IPS DF 6.9 (cell line): ENCODE measurements around the gene GDF11.

Experiments used
- DNase-seq: peaks from one replicate; pipeline ENCODE4 v3.0.0-alpha.2; 2013; ENCODE audit warnings: low read depth, low spot score
- H3K27ac ChIP-seq: one replicate; pipeline ENCODE4 v1.5.1; 2013; ENCODE audit warnings: low read length, control low read depth
- H3K27me3 ChIP-seq: 2 replicates; pipeline ENCODE4 v1.6.1; 2013; ENCODE audit warnings: mild to moderate bottlenecking, low read length; ENCODE audit not compliant: control insufficient read depth, insufficient read depth
- H3K36me3 ChIP-seq: 2 replicates; pipeline ENCODE4 v1.6.1; 2013; ENCODE audit warnings: low read length; ENCODE audit not compliant: control insufficient read depth, insufficient read depth
- H3K4me1 ChIP-seq: 2 replicates; pipeline ENCODE4 v1.6.1; 2013; ENCODE audit warnings: low read length; ENCODE audit not compliant: control insufficient read depth, insufficient read depth
- H3K4me3 ChIP-seq: 2 replicates; pipeline ENCODE4 v1.5.1; 2013; ENCODE audit warnings: mild to moderate bottlenecking, low read length
- H3K9me3 ChIP-seq: 2 replicates; pipeline ENCODE4 v1.6.1; 2013; ENCODE audit warnings: low read length, inconsistent platforms; ENCODE audit not compliant: control insufficient read depth, insufficient read depth
- WGBS: extraction: QIAGEN DNeasy Blood & Tissue Kit; methylation state at CpG from one replicate; pipeline ENCODE4 v1.1.7; 2013; ENCODE audit warnings: mixed read lengths, missing lambda C conversion rate; ENCODE audit not compliant: insufficient read length, insufficient coverage; 5-methylcytosine and 5-hydroxymethylcytosine counted together

Gene GDF11

GRCh38 chr12:55699471-55700055 is 43.4 kb upstream of the GDF11 start:
- Histone ChIP-seq H3K27ac (no peak overlapping the region), H3K27me3 (no peaks in the 10 kb centered on the region), H3K4me1 (no peaks in the 10 kb centered on the region), H3K36me3 (peaks cover 9% of the 10 kb centered on the region), H3K9me3 (no peaks in the 10 kb centered on the region), H3K4me3 (no peak overlapping the region)
- WGBS = no CpG with 5 or more reads among the region's 5 CpGs
- DNase-seq = no peak

DNA sequence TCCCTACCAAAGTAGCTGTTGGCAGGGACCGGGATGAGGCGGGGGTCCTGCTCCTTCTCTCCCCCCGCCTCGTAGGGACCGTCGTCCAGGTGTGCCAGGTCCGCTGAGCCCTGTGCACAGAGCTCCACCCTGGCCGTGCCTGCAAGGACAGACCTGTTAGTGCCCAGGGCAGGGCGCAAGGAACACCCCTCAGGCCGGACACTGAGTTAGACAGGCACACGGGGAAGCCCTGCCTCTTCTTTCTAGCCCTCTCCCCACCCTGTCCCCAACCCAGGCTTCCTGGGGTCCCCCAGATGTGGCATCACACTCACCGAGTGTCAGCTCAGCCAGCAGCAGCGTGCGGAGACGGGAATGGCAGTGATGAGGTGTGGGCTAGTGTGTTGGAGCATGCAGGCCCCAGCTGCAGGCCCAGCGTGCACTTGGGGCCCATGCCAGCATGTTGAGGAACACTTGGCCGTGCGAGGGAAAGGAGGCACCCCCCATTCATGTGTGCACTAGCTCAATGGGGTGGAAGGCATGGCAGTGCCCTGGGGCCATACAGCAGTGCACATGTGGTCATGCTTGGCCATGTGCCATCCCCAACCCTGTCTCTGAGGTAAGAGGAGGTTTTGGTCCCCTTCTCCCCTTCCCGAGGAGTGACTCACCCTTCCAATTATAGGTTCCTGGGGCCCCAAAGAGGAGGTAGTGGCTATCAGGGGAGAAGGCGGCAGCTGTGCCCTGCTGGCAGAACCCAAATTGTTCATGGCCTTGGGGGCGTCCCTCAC is 42.5 kb upstream of the GDF11 start:
- no peaks in the 10 kb centered on the region for H3K27me3 ChIP-seq
- H3K4me3 ChIP-seq = no peak overlapping the region
- no peaks in the 10 kb centered on the region for H3K9me3 ChIP-seq
- H3K4me1 ChIP-seq = no peaks in the 10 kb centered on the region
- DNase-seq = no peak
- H3K27ac ChIP-seq = no peak overlapping the region
- peaks cover 2% of the 10 kb centered on the region for H3K36me3 ChIP-seq
- WGBS = no CpG with 5 or more reads among the region's 21 CpGs

DNA sequence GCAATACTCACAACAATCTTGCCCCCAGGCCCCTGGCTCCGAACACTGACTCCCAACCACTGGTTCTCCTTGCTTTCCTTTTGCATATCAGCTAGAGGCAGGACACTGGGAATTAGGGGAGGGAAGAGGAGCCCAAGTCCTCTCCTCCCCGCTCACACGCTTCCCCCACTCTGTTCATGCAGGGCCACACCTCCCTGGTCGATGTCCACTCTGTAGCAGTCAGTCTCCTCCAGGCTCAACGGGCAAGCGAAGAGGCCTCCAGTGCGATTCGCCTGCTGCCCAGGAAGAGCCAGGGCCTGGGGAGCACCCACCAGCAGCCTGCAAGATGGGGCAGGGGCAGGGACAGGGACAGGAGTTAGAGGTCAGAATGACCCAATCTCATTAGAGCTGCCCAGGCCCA is 40.1 kb upstream of the GDF11 start:
- DNase-seq = no peak
- Histone ChIP-seq H3K27me3 (no peaks in the 10 kb centered on the region), H3K9me3 (no peaks in the 10 kb centered on the region), H3K36me3 (no peaks in the 10 kb centered on the region), H3K4me3 (no peak overlapping the region), H3K27ac (no peak overlapping the region), H3K4me1 (no peaks in the 10 kb centered on the region)
- no CpG with 5 or more reads among the region's 8 CpGs for WGBS

DNA sequence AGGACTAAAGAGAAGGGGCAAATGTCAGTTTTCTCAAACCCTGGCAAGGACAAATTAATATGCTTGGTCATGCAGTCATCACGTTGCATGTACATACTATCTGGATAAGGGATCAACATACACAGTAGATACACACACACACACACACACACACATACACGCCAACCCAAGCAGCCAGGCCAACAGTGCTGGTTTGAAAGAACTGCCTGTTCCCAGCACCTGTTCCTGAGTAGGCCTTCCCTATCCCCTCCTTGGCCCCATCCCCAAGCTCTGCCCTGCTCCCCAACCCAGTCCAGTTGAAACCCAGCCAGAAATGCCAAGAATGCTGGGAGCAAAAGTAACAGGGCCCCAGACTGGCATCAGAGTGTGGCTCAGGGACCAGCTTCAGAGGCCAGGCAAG is 39.6 kb upstream of the GDF11 start:
- Histone ChIP-seq H3K27ac (no peak overlapping the region), H3K4me3 (no peak overlapping the region), H3K4me1 (no peaks in the 10 kb centered on the region), H3K27me3 (no peaks in the 10 kb centered on the region), H3K36me3 (no peaks in the 10 kb centered on the region), H3K9me3 (no peaks in the 10 kb centered on the region)
- DNase-seq = no peak
- no CpG with 5 or more reads among the region's 2 CpGs for WGBS

GRCh38 chr12:55703901-55704761 is 38.8 kb upstream of the GDF11 start:
- no peak for DNase-seq
- WGBS = no CpG with 5 or more reads among the region's 6 CpGs
- H3K4me1 ChIP-seq = no peaks in the 10 kb centered on the region
- no peaks in the 10 kb centered on the region for H3K9me3 ChIP-seq
- H3K4me3 ChIP-seq = no peak overlapping the region
- H3K27ac ChIP-seq = no peak overlapping the region
- no peaks in the 10 kb centered on the region for H3K36me3 ChIP-seq
- H3K27me3 ChIP-seq = no peaks in the 10 kb centered on the region

- H3K4me3 ChIP-seq = no peak overlapping the region
- no peak overlapping the region for H3K27ac ChIP-seq
- no peaks in the 10 kb centered on the region; the same call in 1 of the 2 replicates for H3K4me1 ChIP-seq
- no peaks in the 10 kb centered on the region for H3K36me3 ChIP-seq
- DNase-seq = no peak
- H3K27me3 ChIP-seq = no peaks in the 10 kb centered on the region
- no peaks in the 10 kb centered on the region for H3K9me3 ChIP-seq
- WGBS = no CpG with 5 or more reads among the region's 9 CpGs
Measured at GRCh38 chr12:55704824-55705718, 37.9 kb upstream of the GDF11 start.

DNA sequence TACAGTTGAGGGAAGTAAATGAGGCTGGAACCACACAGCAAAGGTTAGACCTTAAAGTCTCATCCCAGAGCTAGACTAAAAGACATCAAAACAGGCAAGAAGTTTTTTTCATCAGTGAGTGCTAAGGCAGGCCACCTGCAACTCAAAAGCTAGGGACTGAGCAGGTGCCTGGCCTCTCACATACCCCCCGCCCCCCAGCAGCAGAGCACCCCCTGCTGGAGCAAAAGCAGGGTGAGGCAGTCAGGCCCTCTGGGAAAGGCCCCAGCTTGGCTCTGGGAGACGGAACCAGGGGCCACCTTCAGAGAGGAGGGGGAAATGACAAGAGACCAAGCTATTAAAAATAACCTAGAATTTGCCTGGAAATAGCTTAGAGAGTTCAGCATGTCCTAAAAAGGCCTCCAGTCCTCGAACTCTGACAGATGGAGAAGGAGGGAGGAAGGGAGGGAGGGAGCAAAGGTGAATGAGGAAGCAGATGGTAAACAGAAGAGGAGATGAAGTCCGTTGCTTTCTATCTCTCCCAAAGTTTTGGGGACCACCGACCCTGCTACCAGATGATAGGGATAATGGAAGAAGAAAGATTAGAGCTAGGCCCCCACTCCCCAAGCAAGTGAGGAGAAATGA is 37.0 kb upstream of the GDF11 start:
- Histone ChIP-seq H3K27me3 (no peaks in the 10 kb centered on the region), H3K4me1 (no peaks in the 10 kb centered on the region; the same call in 1 of the 2 replicates), H3K36me3 (no peaks in the 10 kb centered on the region), H3K9me3 (no peaks in the 10 kb centered on the region), H3K27ac (no peak overlapping the region), H3K4me3 (no peak overlapping the region)
- no CpG with 5 or more reads among the region's 5 CpGs for WGBS
- no peak for DNase-seq

DNA sequence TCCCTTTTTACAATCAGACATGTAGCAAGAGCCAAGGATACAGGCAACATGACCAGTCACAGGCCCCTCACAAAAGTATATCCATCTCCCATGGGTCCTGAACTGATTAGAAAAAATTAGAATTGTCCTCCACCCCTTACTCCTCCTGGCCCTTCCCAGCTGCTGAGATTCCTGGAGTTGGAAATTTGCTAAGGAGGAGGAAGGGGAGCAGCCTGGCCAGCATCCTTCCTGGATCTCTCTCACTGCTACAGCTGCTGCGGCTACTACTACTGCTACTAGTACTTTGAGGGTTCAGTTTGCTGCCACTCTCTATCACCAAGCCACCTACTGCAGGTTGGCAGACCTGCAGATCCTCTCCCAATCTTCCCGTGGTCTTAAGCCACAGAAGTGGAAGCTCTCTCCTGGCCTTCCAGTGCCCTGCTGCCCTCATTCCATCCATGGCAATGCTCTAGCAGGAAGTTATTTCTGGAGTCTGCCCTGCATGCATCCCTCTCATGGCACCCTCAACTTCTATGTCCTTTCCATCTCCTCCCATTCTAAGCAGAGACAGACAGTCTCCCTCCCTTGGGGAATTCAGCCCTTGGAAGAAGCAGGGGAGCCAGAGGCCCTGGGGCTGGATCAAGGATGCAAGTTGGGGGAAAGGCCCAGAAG is 36.2 kb upstream of the GDF11 start:
- H3K27me3 ChIP-seq = no peaks in the 10 kb centered on the region
- DNase-seq = no peak
- no CpG with 5 or more reads among the region's 2 CpGs for WGBS
- H3K4me1 ChIP-seq = no peaks in the 10 kb centered on the region; the same call in 1 of the 2 replicates
- H3K27ac ChIP-seq = no peak overlapping the region
- no peaks in the 10 kb centered on the region for H3K9me3 ChIP-seq
- H3K36me3 ChIP-seq = no peaks in the 10 kb centered on the region
- H3K4me3 ChIP-seq = peak overlapping the region; percentile 46; the same call in 1 of the 2 replicates

- no CpG with 5 or more reads among the region's 22 CpGs for WGBS
Measured at GRCh38 chr12:55707219-55707671, 35.7 kb upstream of the GDF11 start.

More at GRCh38 chr12:55707219-55707671, 35.7 kb upstream of the GDF11 start:
- H3K27me3 ChIP-seq = no peaks in the 10 kb centered on the region
- no peak overlapping the region for H3K27ac ChIP-seq
- no peaks in the 10 kb centered on the region for H3K36me3 ChIP-seq
- no peak for DNase-seq
- H3K9me3 ChIP-seq = no peaks in the 10 kb centered on the region
- H3K4me1 ChIP-seq = no peaks in the 10 kb centered on the region; the same call in 1 of the 2 replicates
- peak overlapping the region; percentile 46; the same call in 1 of the 2 replicates for H3K4me3 ChIP-seq
